HG02938 (cell line): ENCODE results near the gene ZC3H7A.

Experiments
- ATAC-seq: cut with Tn5 transposase; IDR thresholded peaks from one replicate; pipeline ENCODE4 v1.9.1; 2021; ENCODE audit warnings: mild to moderate bottlenecking, moderate library complexity; ENCODE audit not compliant: unreplicated experiment

Gene ZC3H7A

DNA sequence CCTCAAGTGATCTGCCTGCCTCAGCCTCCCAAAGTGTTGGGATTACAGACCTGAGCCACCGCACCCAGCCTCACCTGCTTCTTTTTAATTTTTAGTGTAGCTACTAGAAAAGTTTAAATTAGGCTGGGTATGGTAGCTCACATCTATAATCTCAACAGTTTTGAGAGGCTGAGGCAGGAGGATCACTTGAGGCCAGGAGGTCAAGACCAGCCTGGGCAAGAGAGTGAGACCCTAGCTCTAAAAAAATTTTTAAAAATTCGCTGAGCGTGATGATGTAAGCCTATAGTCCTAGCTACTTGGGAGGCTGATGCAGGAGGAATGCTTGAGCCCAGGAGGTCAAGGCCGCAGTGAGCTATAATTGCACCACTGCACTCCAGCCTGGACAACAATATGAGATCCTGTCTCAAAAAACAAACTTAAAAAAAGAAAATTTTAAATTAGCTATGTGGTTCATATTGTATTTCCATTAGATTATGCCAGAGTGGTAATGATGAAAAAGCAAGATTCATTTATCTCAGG lies 89.3 kb downstream of the ZC3H7A start:
- no peak for ATAC-seq

DNA sequence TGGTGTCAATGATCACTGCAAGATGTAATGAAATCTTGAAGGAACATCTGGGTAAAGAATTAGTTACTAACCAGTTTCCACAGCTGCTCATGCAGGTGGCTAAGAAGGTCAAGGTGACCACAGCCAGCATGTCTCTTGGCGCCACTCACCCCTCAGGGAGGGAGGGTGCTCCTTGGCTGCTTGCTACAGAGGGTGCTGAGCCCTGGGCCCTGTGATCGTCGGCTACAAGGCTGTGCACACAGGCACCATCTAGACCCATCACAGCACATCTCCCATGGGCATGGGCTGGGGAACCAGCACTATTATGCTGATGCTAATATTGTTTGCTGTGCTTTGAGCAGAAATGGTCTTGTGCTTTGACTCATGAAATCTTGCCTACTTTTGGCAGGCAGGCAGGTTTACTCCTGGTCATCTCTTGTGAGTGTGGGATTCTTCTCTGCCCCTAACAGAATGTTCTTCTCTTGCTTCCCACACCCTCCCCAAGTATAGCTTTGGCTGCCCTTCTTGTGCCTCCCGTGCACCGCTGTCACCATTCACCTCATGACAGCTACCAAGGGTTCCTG lies 90.8 kb downstream of the ZC3H7A start:
- ATAC-seq = no peak

DNA sequence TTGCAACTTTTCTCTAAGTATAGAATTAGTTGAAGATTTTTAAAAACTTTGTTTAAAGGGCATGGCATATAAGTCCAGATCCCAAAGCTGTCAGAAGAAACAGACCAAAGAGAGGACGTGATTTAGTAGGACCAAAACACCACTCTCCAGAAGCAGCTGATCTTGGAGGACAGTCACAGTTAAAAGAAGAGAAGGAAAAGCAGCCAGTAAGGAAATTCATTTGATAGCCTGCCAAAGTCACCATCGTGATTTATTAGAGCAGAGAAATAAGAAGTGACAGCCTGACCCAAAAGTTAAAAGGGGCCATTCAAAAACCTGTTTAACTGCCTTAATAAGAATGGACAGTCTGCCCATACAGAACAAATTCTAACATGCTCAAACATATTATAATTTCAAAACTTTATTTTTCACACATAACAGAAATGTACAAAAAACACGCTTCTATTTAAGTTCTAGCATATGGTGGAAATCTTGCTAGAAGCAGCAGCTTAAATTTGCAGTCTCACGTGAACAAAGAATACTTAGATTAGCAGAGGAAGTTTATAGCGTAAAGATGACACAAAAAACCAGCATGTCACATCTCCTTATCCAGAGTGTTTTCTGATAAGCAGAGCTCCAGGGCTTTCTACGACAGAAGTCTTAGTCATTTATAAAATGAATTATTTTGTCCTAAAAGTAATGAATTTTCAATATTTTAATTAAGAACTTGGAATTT lies 91.6 kb downstream of the ZC3H7A start:
- no peak for ATAC-seq
